ENCODE data around the gene MYDGF. TPM values are rescaled to one million over a fixed set of nuclear protein-coding genes. Genes with fewer than 3 reads are reported as not detected.
"Not testable (repeated sequence)": the region's sequence is repeated elsewhere in the genome, so short reads cannot be mapped to it uniquely, and the experiment has no call there.

MYDGF gene
- total RNA-seq, 2 donors from 2014 or later, result 59.3 to 72.9 TPM

- TF ChIP-seq CTCF (IDR thresholded peaks at IDR 0.05), result no peak
- no peaks in the 10 kb centered on the region for H3K27me3 ChIP-seq (replicated peaks; ENCODE audit: insufficient read depth)
- DNase-seq (ENCODE audit: low spot score), result no peak
- no peak for ATAC-seq (ENCODE audit: insufficient number of reproducible peaks, low FRiP score, low read depth)
- no peak overlapping the region for H3K4me3 ChIP-seq
- peak overlapping the region; percentile 59 to 66 for H3K27ac ChIP-seq
- H3K4me1 ChIP-seq (ENCODE audit: control insufficient read depth in 1 of 2, low read depth in 2 of 2), result peaks cover 7 to 37% of the 10 kb centered on the region in 2 donors
- H3K36me3 ChIP-seq, result peaks cover 50% of the 10 kb centered on the region
- H3K9me3 ChIP-seq, result no peaks in the 10 kb centered on the region
These were observed 45.5 kb upstream of the MYDGF start for GRCh38 chr19:4715529-4716221.

DNA sequence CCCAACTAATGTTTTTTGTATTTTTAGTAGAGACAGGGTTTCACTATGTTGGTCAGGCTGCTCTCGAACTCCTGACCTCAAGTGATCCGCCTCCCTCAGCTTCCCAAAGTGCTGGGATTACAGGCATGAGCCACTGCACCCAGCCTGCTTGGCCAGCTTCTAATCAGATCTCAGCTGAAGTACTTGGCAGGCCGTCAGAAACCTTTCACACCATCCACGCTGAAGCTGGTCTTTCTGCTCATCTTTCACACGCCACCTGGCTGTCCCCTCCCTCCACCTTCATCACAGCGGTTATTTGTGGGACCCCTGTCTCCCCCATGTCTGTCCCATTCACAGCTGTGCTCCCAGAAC, 45.0 kb upstream of the MYDGF start:
- H3K36me3 ChIP-seq, result peaks cover 50% of the 10 kb centered on the region
- not testable (repeated sequence) for H3K27me3 ChIP-seq (replicated peaks; ENCODE audit: insufficient read depth); ATAC-seq (ENCODE audit: insufficient number of reproducible peaks, low FRiP score, low read depth); H3K4me3 ChIP-seq; H3K9me3 ChIP-seq; DNase-seq (ENCODE audit: low spot score)
- H3K4me1 ChIP-seq (ENCODE audit: control insufficient read depth in 1 of 2, low read depth in 2 of 2), result peaks cover 7 to 42% of the 10 kb centered on the region in 2 donors
- H3K27ac ChIP-seq, result peak overlapping the region; percentile 59 to 66

DNA sequence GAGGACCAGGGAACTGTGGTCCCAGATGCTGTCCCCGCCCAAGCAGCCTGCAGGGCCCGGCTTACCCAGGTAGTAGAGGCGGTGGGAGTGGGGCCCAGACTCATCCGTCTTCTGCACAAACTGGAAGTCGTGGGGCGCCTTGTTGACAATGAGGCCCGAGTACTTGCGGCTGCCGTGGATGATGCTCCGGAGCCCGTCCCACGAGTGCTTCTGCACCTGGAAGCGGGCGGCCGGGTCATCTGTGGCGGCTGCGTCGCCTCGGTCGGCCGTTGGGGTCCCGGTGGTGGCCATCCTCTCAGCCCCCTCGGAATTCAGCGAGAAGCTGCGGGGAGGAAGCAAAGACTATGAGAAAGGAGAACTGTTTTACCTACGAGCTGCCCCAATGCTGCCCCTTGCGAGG, 43.9 kb upstream of the MYDGF start:
- ATAC-seq (ENCODE audit: insufficient number of reproducible peaks, low FRiP score, low read depth) (no peak), DNase-seq (ENCODE audit: low spot score) (no peak)
- peaks cover 17 to 54% of the 10 kb centered on the region in 2 donors for H3K4me1 ChIP-seq (ENCODE audit: control insufficient read depth in 1 of 2, low read depth in 2 of 2)
- H3K4me3 ChIP-seq, result no peak overlapping the region
- H3K27me3 ChIP-seq (replicated peaks; ENCODE audit: insufficient read depth), result no peaks in the 10 kb centered on the region
- H3K9me3 ChIP-seq, result no peaks in the 10 kb centered on the region
- H3K27ac ChIP-seq, result peak overlapping the region; percentile 56 to 75
- peaks cover 43% of the 10 kb centered on the region for H3K36me3 ChIP-seq
- no peak for TF ChIP-seq CTCF (IDR thresholded peaks at IDR 0.05)

- no peak for TF ChIP-seq CTCF (IDR thresholded peaks at IDR 0.05)
- Histone ChIP-seq H3K27me3 (replicated peaks; ENCODE audit: insufficient read depth) (no peaks in the 10 kb centered on the region), H3K27ac (peak overlapping the region; percentile 56 to 75), H3K4me3 (peak overlapping the region; percentile 25), H3K4me1 (ENCODE audit: control insufficient read depth in 1 of 2, low read depth in 2 of 2) (peaks cover 23 to 59% of the 10 kb centered on the region in 2 donors), H3K36me3 (peaks cover 38% of the 10 kb centered on the region), H3K9me3 (no peaks in the 10 kb centered on the region)
- ATAC-seq (ENCODE audit: insufficient number of reproducible peaks, low FRiP score, low read depth) (peak; percentile 40), DNase-seq (ENCODE audit: low spot score) (no peak)
These were observed 43.3 kb upstream of the MYDGF start for GRCh38 chr19:4713384-4713951.

GRCh38 chr19:4712771-4713170, 42.6 kb upstream of the MYDGF start:
- ATAC-seq (ENCODE audit: insufficient number of reproducible peaks, low FRiP score, low read depth), result no peak
- peaks cover 32% of the 10 kb centered on the region for H3K36me3 ChIP-seq
- H3K27ac ChIP-seq, result peak overlapping the region; percentile 56 to 75
- no peaks in the 10 kb centered on the region for H3K9me3 ChIP-seq
- TF ChIP-seq CTCF (IDR thresholded peaks at IDR 0.05), result no peak
- H3K27me3 ChIP-seq (replicated peaks; ENCODE audit: insufficient read depth), result no peaks in the 10 kb centered on the region
- no peak for DNase-seq (ENCODE audit: low spot score)
- no peak overlapping the region for H3K4me3 ChIP-seq
- peaks cover 27 to 66% of the 10 kb centered on the region in 2 donors for H3K4me1 ChIP-seq (ENCODE audit: control insufficient read depth in 1 of 2, low read depth in 2 of 2)

Measured in thoracic aorta (tissue), 2 donors.